ENCODE results near the gene ACKR2. TPM values are rescaled to one million over a fixed set of nuclear protein-coding genes. Genes with fewer than 3 reads are reported as not detected.
A peak's percentile ranks its signal among the peaks of the same experiment; 100 is the strongest.

The ACKR2 gene
- total and polyA plus RNA-seq, 8 donors, result 0.77 to 7.9 (median 2.0) TPM

GRCh38 chr3:42823351-42823750 is 14.1 kb downstream of the ACKR2 start:
- intact Hi-C loops (cut with DNase I), result no loop called here
- no peaks in the 10 kb centered on the region for H3K27me3 ChIP-seq
- no peaks in the 10 kb centered on the region for H3K9me3 ChIP-seq
- H3K36me3 ChIP-seq, result no peaks in the 10 kb centered on the region
- no peak for DNase-seq
- no peak overlapping the region for H3K4me3 ChIP-seq
- TF ChIP-seq CTCF (IDR thresholded peaks at IDR 0.05), result no peak
- peaks cover 0 to 3% of the 10 kb centered on the region in 2 donors for H3K4me1 ChIP-seq
- no peak overlapping the region for H3K27ac ChIP-seq
- ATAC-seq, result peak; percentile 46

- Histone ChIP-seq H3K27me3 (no peaks in the 10 kb centered on the region), H3K36me3 (no peaks in the 10 kb centered on the region), H3K4me1 (peaks cover 0 to 4% of the 10 kb centered on the region in 2 donors), H3K27ac (no peak overlapping the region), H3K4me3 (no peak overlapping the region), H3K9me3 (no peaks in the 10 kb centered on the region)
- ATAC-seq (no peak), DNase-seq (no peak)
- intact Hi-C loops (cut with DNase I), result no loop called here
- no peak for TF ChIP-seq CTCF (IDR thresholded peaks at IDR 0.05)
Observed at GRCh38 chr3:42826141-42826540, 16.9 kb downstream of the ACKR2 start.

GRCh38 chr3:42827023-42827422 is 17.8 kb downstream of the ACKR2 start:
- no peaks in the 10 kb centered on the region for H3K36me3 ChIP-seq
- ATAC-seq (no peak), DNase-seq (no peak)
- H3K9me3 ChIP-seq, result no peaks in the 10 kb centered on the region
- no peak for TF ChIP-seq CTCF (IDR thresholded peaks at IDR 0.05)
- H3K4me1 ChIP-seq, result peaks cover 0 to 6% of the 10 kb centered on the region in 2 donors
- no peak overlapping the region for H3K27ac ChIP-seq
- H3K4me3 ChIP-seq, result no peak overlapping the region
- H3K27me3 ChIP-seq, result no peaks in the 10 kb centered on the region
- intact Hi-C loops (cut with DNase I), result no loop called here

GRCh38 chr3:42827654-42828053 is 18.4 kb downstream of the ACKR2 start:
- Histone ChIP-seq H3K27ac (no peak overlapping the region), H3K9me3 (no peaks in the 10 kb centered on the region), H3K27me3 (no peaks in the 10 kb centered on the region), H3K4me1 (peaks cover 0 to 6% of the 10 kb centered on the region in 2 donors), H3K4me3 (no peak overlapping the region), H3K36me3 (no peaks in the 10 kb centered on the region)
- intact Hi-C loops (cut with DNase I), result no loop called here
- DNase-seq (no peak), ATAC-seq (no peak)
- TF ChIP-seq CTCF (IDR thresholded peaks at IDR 0.05), result no peak

- Histone ChIP-seq H3K27ac (no peak overlapping the region), H3K27me3 (no peaks in the 10 kb centered on the region), H3K4me1 (peaks cover 0 to 6% of the 10 kb centered on the region in 2 donors), H3K4me3 (no peak overlapping the region), H3K9me3 (no peaks in the 10 kb centered on the region), H3K36me3 (no peaks in the 10 kb centered on the region)
- intact Hi-C loops (cut with DNase I), result no loop called here
- DNase-seq (no peak), ATAC-seq (no peak)
- no peak for TF ChIP-seq CTCF (IDR thresholded peaks at IDR 0.05)
Observed at GRCh38 chr3:42829083-42829627, 19.9 kb downstream of the ACKR2 start.
